ENCODE results near the gene TBC1D32.
"Not testable (repeated sequence)": the region's sequence is repeated elsewhere in the genome, so short reads cannot be mapped to it uniquely, and the experiment has no call there.

- not testable (repeated sequence) for TF ChIP-seq CTCF (IDR thresholded peaks at IDR 0.05; ENCODE audit: low read depth, low read length, poor library complexity, severe bottlenecking); EZH2phosphoT487 (IDR thresholded peaks at IDR 0.05; ENCODE audit: borderline replicate concordance, low read length)
Measured at GRCh38 chr6:121333694-121334093, 586 bp downstream of the TBC1D32 start.

Measured in DOHH2 (cell line).